ENCODE results near the gene SPATA21. TPM values are rescaled to one million over a fixed set of nuclear protein-coding genes. Genes with fewer than 3 reads are reported as not detected.

SPATA21 gene
- total and polyA plus RNA-seq, 2 experiments from 2014 or later = 2.6 TPM; not detected in 1

- no peak overlapping the region for H2AFZ ChIP-seq
- peaks cover 14% of the 10 kb centered on the region for H3K27me3 Mint-ChIP-seq (ENCODE audit: insufficient read depth, low read depth, poor library complexity)
- H4K20me1 ChIP-seq (replicated peaks; ENCODE audit: insufficient read depth) = peaks cover 39% of the 10 kb centered on the region; the same call in 1 of the 2 replicates
- no peak overlapping the region for H3K4me3 ChIP-seq
- no peak overlapping the region for H3K27ac ChIP-seq (ENCODE audit: low read depth)
- H3F3A ChIP-seq (replicated peaks; ENCODE audit: low read depth) = peaks cover 8% of the 10 kb centered on the region
- peak overlapping the region; percentile 12; the same call in 1 of the 3 replicates for H3K4me3 Mint-ChIP-seq
- H3K36me3 ChIP-seq (ENCODE audit: insufficient read depth) = no peaks in the 10 kb centered on the region
- peaks cover 10% of the 10 kb centered on the region; the same call in 1 of the 2 replicates for H3K27me3 ChIP-seq (ENCODE audit: insufficient read depth)
- TF ChIP-seq POLR2AphosphoS5 (IDR thresholded peaks at IDR 0.05; ENCODE audit: low read depth) = no peak
- no peak for TF ChIP-seq CREB1 (CRISPR knock-in tag; IDR thresholded peaks at IDR 0.05; ENCODE audit: low read depth)
- no peak for TF ChIP-seq NANOG (IDR thresholded peaks at IDR 0.05; ENCODE audit: borderline replicate concordance)
- no peak for TF ChIP-seq EZH2 (IDR thresholded peaks at IDR 0.05; ENCODE audit: low read depth, unreplicated experiment)
- H3K4me1 Mint-ChIP-seq = 0 out of 3 replicates have a peak, but pooled peaks cover 7% of the 10 kb centered on the region
- peaks cover 16% of the 10 kb centered on the region for H3K79me2 ChIP-seq (replicated peaks; ENCODE audit: insufficient read depth)
- no peak overlapping the region for H3K4me2 ChIP-seq
- ATAC-seq = no peak
- H3K9me2 ChIP-seq (ENCODE audit: insufficient read depth) = no peaks in the 10 kb centered on the region
- no peaks in the 10 kb centered on the region for H3K9me3 Mint-ChIP-seq
- H3K27ac Mint-ChIP-seq = no peak overlapping the region
- H3K4me1 ChIP-seq (ENCODE audit: insufficient read depth) = no peaks in the 10 kb centered on the region; the same call in 1 of the 2 replicates
- no peak for DNase-seq (ENCODE audit: low spot score)
- peaks cover 16% of the 10 kb centered on the region for H3K36me3 Mint-ChIP-seq (ENCODE audit: low read depth)
Measured at GRCh38 chr1:16442941-16443340, 5.7 kb upstream of the SPATA21 start.

GRCh38 chr1:16442265-16442664 is 5.0 kb upstream of the SPATA21 start:
- Histone ChIP-seq H3F3A (replicated peaks; ENCODE audit: low read depth) (peaks cover 8% of the 10 kb centered on the region), H2AFZ (no peak overlapping the region), H3K4me1 (ENCODE audit: insufficient read depth) (no peaks in the 10 kb centered on the region; the same call in 1 of the 2 replicates), H3K9me2 (ENCODE audit: insufficient read depth) (no peaks in the 10 kb centered on the region), H3K4me3 (no peak overlapping the region), H4K20me1 (replicated peaks; ENCODE audit: insufficient read depth) (peaks cover 36% of the 10 kb centered on the region; the same call in 1 of the 2 replicates), H3K79me2 (replicated peaks; ENCODE audit: insufficient read depth) (peaks cover 16% of the 10 kb centered on the region), H3K36me3 (ENCODE audit: insufficient read depth) (no peaks in the 10 kb centered on the region), H3K27me3 (ENCODE audit: insufficient read depth) (peaks cover 10% of the 10 kb centered on the region; the same call in 1 of the 2 replicates), H3K27ac (ENCODE audit: low read depth) (no peak overlapping the region), H3K4me2 (no peak overlapping the region)
- DNase-seq (ENCODE audit: low spot score) (no peak), ATAC-seq (no peak)
- H3K27me3 Mint-ChIP-seq (ENCODE audit: insufficient read depth, low read depth, poor library complexity) = peaks cover 14% of the 10 kb centered on the region
- H3K36me3 Mint-ChIP-seq (ENCODE audit: low read depth) = peaks cover 12% of the 10 kb centered on the region
- peak overlapping the region; percentile 95; the same call in 2 of the 3 replicates for H3K4me3 Mint-ChIP-seq
- H3K9me3 Mint-ChIP-seq = no peaks in the 10 kb centered on the region
- TF ChIP-seq ZNF114 (CRISPR knock-in tag; IDR thresholded peaks at IDR 0.05) (no peak), EZH2 (IDR thresholded peaks at IDR 0.05; ENCODE audit: low read depth, unreplicated experiment) (no peak), EZH2phosphoT487 (IDR thresholded peaks at IDR 0.05; ENCODE audit: unreplicated experiment) (no peak), NANOG (IDR thresholded peaks at IDR 0.05; ENCODE audit: borderline replicate concordance) (no peak), JUNB (IDR thresholded peaks at IDR 0.05; ENCODE audit: unreplicated experiment) (no peak)
- no peak overlapping the region for H3K27ac Mint-ChIP-seq
- 0 out of 3 replicates have a peak, but pooled peaks cover 7% of the 10 kb centered on the region for H3K4me1 Mint-ChIP-seq

- peaks cover 14% of the 10 kb centered on the region for H3K27me3 Mint-ChIP-seq (ENCODE audit: insufficient read depth, low read depth, poor library complexity)
- H3K36me3 Mint-ChIP-seq (ENCODE audit: low read depth) = peaks cover 12% of the 10 kb centered on the region
- Histone ChIP-seq H3K9me2 (ENCODE audit: insufficient read depth) (no peaks in the 10 kb centered on the region), H3K79me2 (replicated peaks; ENCODE audit: insufficient read depth) (peaks cover 16% of the 10 kb centered on the region), H3K4me3 (peak overlapping the region; percentile 95), H4K20me1 (replicated peaks; ENCODE audit: insufficient read depth) (peaks cover 35% of the 10 kb centered on the region; the same call in 1 of the 2 replicates), H3K36me3 (ENCODE audit: insufficient read depth) (no peaks in the 10 kb centered on the region), H3F3A (replicated peaks; ENCODE audit: low read depth) (peaks cover 8% of the 10 kb centered on the region), H3K4me2 (peak overlapping the region; percentile 86), H3K27ac (ENCODE audit: low read depth) (no peak overlapping the region), H3K27me3 (ENCODE audit: insufficient read depth) (peaks cover 10% of the 10 kb centered on the region; the same call in 1 of the 2 replicates), H3K4me1 (ENCODE audit: insufficient read depth) (no peaks in the 10 kb centered on the region; the same call in 1 of the 2 replicates), H2AFZ (no peak overlapping the region)
- H3K27ac Mint-ChIP-seq = no peak overlapping the region; the same call in 1 of the 2 replicates
- H3K4me3 Mint-ChIP-seq = peak overlapping the region; percentile 95
- DNase-seq (ENCODE audit: low spot score) (no peak), ATAC-seq (no peak)
- H3K4me1 Mint-ChIP-seq = 0 out of 3 replicates have a peak, but pooled peaks cover 7% of the 10 kb centered on the region
- H3K9me3 Mint-ChIP-seq = no peaks in the 10 kb centered on the region
- TF ChIP-seq JUNB (IDR thresholded peaks at IDR 0.05; ENCODE audit: unreplicated experiment) = no peak
- no peak for TF ChIP-seq CREB1 (CRISPR knock-in tag; IDR thresholded peaks at IDR 0.05; ENCODE audit: low read depth)
- no peak for TF ChIP-seq STAT1 (IDR thresholded peaks at IDR 0.05; ENCODE audit: unreplicated experiment)
- TF ChIP-seq NANOG (IDR thresholded peaks at IDR 0.05; ENCODE audit: borderline replicate concordance) = no peak
- TF ChIP-seq EZH2 (IDR thresholded peaks at IDR 0.05; ENCODE audit: low read depth, unreplicated experiment) = no peak
- TF ChIP-seq ZNF462 (CRISPR knock-in tag; IDR thresholded peaks at IDR 0.05) = no peak
Measured at GRCh38 chr1:16441282-16441665, 4.0 kb upstream of the SPATA21 start.
